GM21447 (cell line): ENCODE data around the gene SUCLG1.
"Not testable (repeated sequence)": the region's sequence is repeated elsewhere in the genome, so short reads cannot be mapped to it uniquely, and the experiment has no call there.

Experiments
- ATAC-seq: cut with Tn5 transposase; IDR thresholded peaks from one replicate; pipeline ENCODE4 v1.9.1; 2021; ENCODE audit not compliant: unreplicated experiment

SUCLG1 gene

GRCh38 chr2:84424152-84424551, 34.9 kb downstream of the SUCLG1 start:
- ATAC-seq = no peak

- ATAC-seq = no peak
Measured at GRCh38 chr2:84421791-84422190, 37.3 kb downstream of the SUCLG1 start.

- no peak for ATAC-seq
Measured at GRCh38 chr2:84421197-84421596, 37.9 kb downstream of the SUCLG1 start.

GRCh38 chr2:84417453-84418145, 41.5 kb downstream of the SUCLG1 start:
- no peak for ATAC-seq

- ATAC-seq = no peak
Measured at GRCh38 chr2:84409531-84409930, 49.5 kb downstream of the SUCLG1 start.

GRCh38 chr2:84402111-84402510, 57.0 kb downstream of the SUCLG1 start:
- ATAC-seq = not testable (repeated sequence)

GRCh38 chr2:84399839-84400238, 59.2 kb downstream of the SUCLG1 start:
- not testable (repeated sequence) for ATAC-seq

GRCh38 chr2:84395820-84396219, 63.3 kb downstream of the SUCLG1 start:
- no peak for ATAC-seq

GRCh38 chr2:84394628-84395027, 64.5 kb downstream of the SUCLG1 start:
- ATAC-seq = no peak

GRCh38 chr2:84393829-84394228, 65.3 kb downstream of the SUCLG1 start:
- ATAC-seq = no peak

GRCh38 chr2:84389794-84390193, 69.3 kb downstream of the SUCLG1 start:
- ATAC-seq = no peak

GRCh38 chr2:84388921-84389490, 70.1 kb downstream of the SUCLG1 start:
- no peak for ATAC-seq

- no peak for ATAC-seq
Measured at GRCh38 chr2:84388133-84388532, 70.9 kb downstream of the SUCLG1 start.

- no peak for ATAC-seq
Measured at GRCh38 chr2:84386336-84387040, 72.6 kb downstream of the SUCLG1 start.

GRCh38 chr2:84383271-84383670, 75.8 kb downstream of the SUCLG1 start:
- no peak for ATAC-seq

- no peak for ATAC-seq
Measured at GRCh38 chr2:84380875-84381274, 78.2 kb downstream of the SUCLG1 start.

GRCh38 chr2:84378960-84379359, 80.1 kb downstream of the SUCLG1 start:
- ATAC-seq = no peak

- ATAC-seq = no peak
Measured at GRCh38 chr2:84375020-84375419, 84.1 kb downstream of the SUCLG1 start.

GRCh38 chr2:84373866-84374265, 85.2 kb downstream of the SUCLG1 start:
- no peak for ATAC-seq
